GM21515 (cell line): Measurements from ENCODE around the gene TMEM135.

ENCODE experiments used
- ATAC-seq: cut with Tn5 transposase; IDR thresholded peaks from one replicate; pipeline ENCODE4 v1.9.1; 2021; ENCODE audit not compliant: unreplicated experiment

The TMEM135 gene

GRCh38 chr11:87347854-87348253 lies 310.1 kb downstream of the TMEM135 start:
- no peak for ATAC-seq

GRCh38 chr11:87351676-87352075 lies 313.9 kb downstream of the TMEM135 start:
- ATAC-seq = no peak

DNA sequence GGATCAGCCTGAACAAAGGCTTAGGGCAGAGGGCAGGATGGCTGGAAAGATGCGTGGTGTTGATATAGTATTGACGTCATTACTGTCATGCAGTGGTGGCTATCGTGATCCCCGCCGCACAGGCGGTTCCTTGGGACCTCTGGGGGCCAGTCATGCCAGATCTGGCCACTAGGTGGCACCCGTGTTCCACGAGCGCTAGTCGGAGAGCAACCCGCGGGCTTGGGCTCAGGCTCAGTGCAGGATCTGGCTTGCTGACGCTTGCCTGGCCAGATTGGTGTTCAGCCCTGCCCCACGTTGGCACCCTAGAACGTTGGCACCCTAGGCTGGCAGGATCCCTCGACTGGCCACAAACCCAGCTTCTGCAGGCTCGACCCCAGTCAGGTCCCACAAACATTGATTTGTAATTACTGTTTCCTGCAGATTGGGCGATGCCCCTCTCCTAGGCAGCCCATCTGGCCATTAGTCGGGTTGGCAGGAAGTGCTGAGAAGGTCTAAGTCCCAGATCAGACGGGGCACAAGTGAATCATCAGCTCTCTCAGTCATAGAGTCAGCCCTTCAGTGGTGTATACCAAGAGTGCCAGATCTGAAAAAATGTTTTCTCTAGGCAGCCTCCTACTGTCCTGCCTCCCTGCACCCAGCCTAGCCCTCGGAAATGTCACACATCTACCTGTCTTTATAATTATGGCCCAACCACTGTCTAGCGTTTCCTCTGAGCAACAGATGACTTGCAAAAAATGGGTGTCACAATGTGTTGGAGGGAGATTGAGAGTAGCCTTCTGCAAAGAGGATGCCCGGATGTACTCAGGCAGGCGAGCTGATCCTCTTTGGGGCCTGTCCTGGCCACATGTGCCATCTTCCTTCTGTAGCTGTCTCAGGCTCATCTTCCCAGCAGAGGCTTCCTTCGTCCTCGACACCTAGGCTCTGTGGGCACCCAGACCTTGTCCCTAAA lies 315.3 kb downstream of the TMEM135 start:
- ATAC-seq = peak; percentile 95

DNA sequence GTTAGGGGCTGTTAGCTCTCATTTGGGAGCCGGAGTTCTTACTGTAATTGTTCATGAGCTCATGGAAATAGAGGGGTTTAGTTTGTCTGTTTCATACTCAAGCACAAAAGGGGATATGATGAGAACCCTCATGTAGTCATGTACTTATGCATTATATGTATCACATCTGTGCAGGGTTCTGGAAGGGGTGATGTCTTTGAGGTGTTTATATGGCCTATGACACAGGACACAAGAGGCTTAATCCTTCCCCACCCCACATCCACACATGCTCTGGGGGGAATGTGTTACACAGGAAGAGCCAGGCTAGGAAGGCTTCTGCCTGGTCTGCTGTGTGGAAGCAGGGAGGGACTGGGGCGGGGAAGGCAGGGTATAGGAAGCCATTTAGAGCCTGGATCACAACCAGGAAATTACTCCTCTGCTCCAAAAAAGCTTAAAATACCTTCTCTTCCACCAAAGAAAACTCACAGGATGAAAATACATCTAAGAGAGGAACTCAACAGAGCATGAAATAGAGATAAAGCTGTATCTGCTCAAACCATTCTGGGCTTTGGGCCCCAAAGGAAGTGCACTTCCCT lies 316.1 kb downstream of the TMEM135 start:
- ATAC-seq = no peak

DNA sequence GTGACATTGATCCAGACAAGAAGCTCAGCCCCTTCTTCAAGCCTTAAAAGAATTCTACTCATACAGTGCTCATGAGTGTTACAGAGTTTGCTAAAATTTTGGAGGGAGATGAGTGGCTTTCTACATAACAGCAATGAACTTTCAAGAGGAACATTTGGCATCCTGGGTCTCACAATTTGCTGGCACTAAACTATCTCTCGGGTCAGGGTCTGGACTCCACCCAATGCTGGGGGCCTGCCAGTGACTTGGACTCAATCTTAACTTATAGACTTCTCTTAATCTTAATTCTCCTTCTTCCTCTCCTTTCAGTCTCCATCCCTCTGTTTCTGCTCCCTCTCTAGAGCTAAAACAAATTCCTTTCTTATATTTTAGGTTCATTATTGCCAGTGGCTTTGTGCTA lies 317.9 kb downstream of the TMEM135 start:
- no peak for ATAC-seq

DNA sequence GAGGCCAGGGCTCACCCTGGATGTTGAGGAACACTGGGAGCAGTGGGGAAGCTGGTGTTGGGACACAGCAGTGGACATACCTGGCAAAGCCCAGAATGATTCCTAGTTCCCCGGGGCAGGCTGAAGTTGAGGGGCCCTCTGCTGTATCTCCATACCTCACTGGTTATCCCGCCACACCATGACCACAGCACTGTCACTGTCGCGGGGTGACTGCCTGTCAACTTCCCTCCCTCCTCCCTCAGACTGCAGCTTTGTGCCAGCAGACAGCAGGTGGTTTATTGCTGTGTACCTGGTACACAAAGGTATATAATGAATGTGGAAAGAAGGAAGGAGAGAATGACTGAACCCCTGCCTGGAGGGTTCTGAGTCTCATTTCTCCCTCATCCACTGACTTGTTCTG lies 318.7 kb downstream of the TMEM135 start:
- ATAC-seq = no peak

DNA sequence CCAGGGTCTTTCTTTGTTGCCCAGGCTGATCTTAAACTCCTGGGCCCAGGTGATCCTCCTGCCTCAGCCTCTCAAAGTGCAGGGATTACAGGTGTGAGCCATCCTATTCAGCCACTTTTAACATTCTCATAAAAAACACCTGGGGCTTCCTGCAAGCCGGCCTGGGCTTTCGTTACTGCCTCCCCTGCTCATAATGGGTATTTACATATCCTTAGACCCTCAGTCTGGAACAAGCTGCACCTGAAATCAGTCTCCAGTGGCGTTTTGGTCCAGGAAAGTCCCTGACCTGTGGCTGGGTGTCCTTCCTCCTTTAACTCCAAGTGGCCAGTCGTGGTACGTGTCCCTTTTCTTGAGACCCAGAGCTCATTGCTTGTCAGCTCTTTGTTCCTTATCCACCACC lies 320.7 kb downstream of the TMEM135 start:
- ATAC-seq = no peak

- no peak for ATAC-seq
Observed at GRCh38 chr11:87359401-87359800, 321.7 kb downstream of the TMEM135 start.

GRCh38 chr11:87361891-87362290 lies 324.2 kb downstream of the TMEM135 start:
- ATAC-seq = no peak

GRCh38 chr11:87366346-87366745 lies 328.6 kb downstream of the TMEM135 start:
- ATAC-seq = no peak

GRCh38 chr11:87366763-87367405 lies 329.1 kb downstream of the TMEM135 start:
- no peak for ATAC-seq

GRCh38 chr11:87368151-87368550 lies 330.4 kb downstream of the TMEM135 start:
- no peak for ATAC-seq

GRCh38 chr11:87368858-87369480 lies 331.2 kb downstream of the TMEM135 start:
- ATAC-seq = no peak

DNA sequence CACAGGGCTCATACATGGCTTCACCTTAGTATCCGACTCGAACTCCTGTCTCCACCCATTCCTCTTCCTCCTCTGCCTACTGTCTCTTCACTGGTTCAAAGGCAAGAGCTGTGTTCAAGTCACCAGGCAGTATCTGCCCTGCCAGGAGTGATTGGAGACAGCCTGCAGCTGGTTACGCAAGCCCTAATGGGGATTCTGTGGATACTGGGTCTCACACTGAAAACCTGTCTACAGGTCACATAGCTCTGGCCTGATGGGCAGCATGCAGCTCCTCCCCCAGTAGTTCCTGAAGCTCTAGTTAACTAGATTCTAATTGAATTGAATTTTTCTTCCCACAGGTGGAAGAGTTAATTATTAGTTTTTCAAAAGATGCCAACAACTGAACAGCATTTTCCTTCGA lies 332.2 kb downstream of the TMEM135 start:
- no peak for ATAC-seq

DNA sequence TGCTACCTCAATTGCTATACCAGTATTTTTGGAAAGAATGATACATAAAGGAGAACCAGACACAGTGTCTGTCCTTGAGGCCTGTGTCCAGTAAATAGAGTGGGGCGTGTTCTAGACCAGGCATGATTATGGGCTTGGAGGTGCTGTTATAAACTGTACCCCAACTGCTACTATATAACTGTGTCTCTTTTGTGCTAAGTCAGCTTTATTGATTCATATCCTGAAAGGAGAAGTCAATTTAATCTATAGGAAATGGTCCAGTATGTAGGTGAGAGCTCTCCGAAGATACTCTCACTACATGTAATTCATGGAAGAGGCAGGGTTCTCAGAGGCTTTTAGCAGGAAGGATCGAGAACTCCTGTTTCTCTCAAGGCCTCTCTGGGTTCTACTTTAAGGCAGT lies 334.3 kb downstream of the TMEM135 start:
- ATAC-seq = no peak
